Measurements from ENCODE around the gene RSL24D1.

RSL24D1 gene

DNA sequence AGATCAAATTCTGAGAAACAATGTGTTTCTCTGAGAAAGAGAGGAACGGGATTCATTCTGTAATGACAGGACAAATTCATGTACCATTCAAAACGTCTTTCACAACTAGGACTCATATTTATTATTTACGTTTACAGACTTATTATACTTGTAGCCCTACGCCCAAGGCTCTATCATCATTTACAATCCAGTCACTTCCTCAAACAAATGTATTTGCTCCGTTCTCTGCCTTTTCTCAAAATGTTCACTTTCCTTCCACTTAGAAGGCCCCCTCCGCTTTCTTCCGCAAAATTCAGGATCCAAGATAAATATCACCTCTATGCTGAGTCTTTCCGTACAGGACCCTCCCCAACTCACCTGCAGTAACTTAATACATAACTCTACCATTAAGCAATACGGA lies 745 bp downstream of the RSL24D1 start:
- TF ChIP-seq MAX (IDR thresholded peaks at IDR 0.05) (no peak), NFIC (IDR thresholded peaks at IDR 0.05) (no peak), TEAD4 (IDR thresholded peaks at IDR 0.05) (no peak), TAF1 (IDR thresholded peaks at IDR 0.05; ENCODE audit: low read depth) (no peak), RAD21 (IDR thresholded peaks at IDR 0.05; ENCODE audit: low read depth) (no peak), CEBPB (IDR thresholded peaks at IDR 0.05) (no peak)

DNA sequence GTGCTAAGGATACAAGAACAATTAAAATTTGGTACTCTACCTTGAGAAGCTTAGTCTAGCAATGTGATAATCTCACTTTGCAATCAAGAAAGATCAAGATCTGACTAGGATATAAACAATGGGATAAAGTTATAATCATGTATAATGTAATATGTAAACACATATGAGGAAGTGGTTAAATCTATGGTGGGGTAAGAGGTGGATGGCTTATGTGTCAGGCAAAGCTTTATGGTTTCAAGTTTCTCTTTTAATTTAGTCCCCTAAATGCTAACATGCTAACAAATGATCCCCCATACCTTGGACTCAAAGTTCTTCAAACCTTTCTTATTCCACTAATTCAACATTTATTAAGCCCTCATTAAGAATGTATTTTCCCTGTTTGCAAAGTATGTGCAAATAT lies 2.5 kb downstream of the RSL24D1 start:
- TF ChIP-seq TCF12 (IDR thresholded peaks at IDR 0.05; ENCODE audit: low read depth) (no peak), MAX (IDR thresholded peaks at IDR 0.05) (no peak), NFIC (IDR thresholded peaks at IDR 0.05) (no peak), CREB1 (IDR thresholded peaks at IDR 0.05; ENCODE audit: low read depth) (no peak), ZBTB7A (IDR thresholded peaks at IDR 0.05; ENCODE audit: low read depth) (no peak), EGR1 (IDR thresholded peaks at IDR 0.05) (no peak), CEBPB (IDR thresholded peaks at IDR 0.05) (no peak), FOXM1 (IDR thresholded peaks at IDR 0.05; ENCODE audit: borderline replicate concordance, low read depth) (no peak), YY1 (IDR thresholded peaks at IDR 0.05; ENCODE audit: low read depth) (no peak), TEAD4 (IDR thresholded peaks at IDR 0.05) (no peak)
- TF ChIP-seq, protein P1, sequence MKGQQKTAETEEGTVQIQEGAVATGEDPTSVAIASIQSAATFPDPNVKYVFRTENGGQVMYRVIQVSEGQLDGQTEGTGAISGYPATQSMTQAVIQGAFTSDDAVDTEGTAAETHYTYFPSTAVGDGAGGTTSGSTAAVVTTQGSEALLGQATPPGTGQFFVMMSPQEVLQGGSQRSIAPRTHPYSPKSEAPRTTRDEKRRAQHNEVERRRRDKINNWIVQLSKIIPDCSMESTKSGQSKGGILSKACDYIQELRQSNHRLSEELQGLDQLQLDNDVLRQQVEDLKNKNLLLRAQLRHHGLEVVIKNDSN (IDR thresholded peaks at IDR 0.05), result no peak

- TF ChIP-seq RAD21 (IDR thresholded peaks at IDR 0.05; ENCODE audit: low read depth) (no peak), EGR1 (IDR thresholded peaks at IDR 0.05) (no peak), TEAD4 (IDR thresholded peaks at IDR 0.05) (no peak), REST (IDR thresholded peaks at IDR 0.05; ENCODE audit: low read depth) (no peak)
These were observed 10.4 kb downstream of the RSL24D1 start for GRCh38 chr15:55186331-55186730.

DNA sequence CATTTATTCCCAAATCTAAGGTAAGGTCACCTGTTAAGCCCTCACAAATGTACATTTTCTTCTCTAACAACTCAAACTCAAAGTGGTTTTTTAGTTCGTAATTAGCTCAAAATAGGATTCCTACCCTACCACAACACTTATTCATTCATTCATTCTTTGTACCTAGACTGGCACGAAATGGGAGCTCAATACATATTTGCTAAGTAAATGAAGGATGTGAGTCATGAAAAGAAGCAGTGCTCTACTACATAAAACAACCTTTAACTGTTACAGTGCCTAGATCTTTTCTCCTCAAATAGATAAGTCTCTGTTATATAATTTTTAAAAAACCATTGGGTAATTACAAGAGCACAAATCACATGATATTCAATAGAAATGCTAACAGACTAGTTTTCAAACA lies 13.1 kb downstream of the RSL24D1 start:
- TF ChIP-seq RAD21 (IDR thresholded peaks at IDR 0.05; ENCODE audit: low read depth) (no peak), CREB1 (IDR thresholded peaks at IDR 0.05; ENCODE audit: low read depth) (no peak), REST (IDR thresholded peaks at IDR 0.05; ENCODE audit: low read depth) (no peak), CEBPB (IDR thresholded peaks at IDR 0.05) (no peak), ZBTB7A (IDR thresholded peaks at IDR 0.05; ENCODE audit: low read depth) (no peak)

- TF ChIP-seq TAF1 (IDR thresholded peaks at IDR 0.05; ENCODE audit: low read depth), result no peak
- no peak for TF ChIP-seq TEAD4 (IDR thresholded peaks at IDR 0.05)
- TF ChIP-seq CREB1 (IDR thresholded peaks at IDR 0.05; ENCODE audit: low read depth), result no peak
- TF ChIP-seq ZBTB7A (IDR thresholded peaks at IDR 0.05; ENCODE audit: low read depth), result no peak
- TF ChIP-seq, protein P1 (IDR thresholded peaks at IDR 0.05), result no peak
- no peak for TF ChIP-seq RAD21 (IDR thresholded peaks at IDR 0.05; ENCODE audit: low read depth)
- TF ChIP-seq MAX (IDR thresholded peaks at IDR 0.05), result no peak
- TF ChIP-seq NFIC (IDR thresholded peaks at IDR 0.05), result no peak
- TF ChIP-seq EGR1 (IDR thresholded peaks at IDR 0.05), result no peak
- no peak for TF ChIP-seq CEBPB (IDR thresholded peaks at IDR 0.05)
- TF ChIP-seq YY1 (IDR thresholded peaks at IDR 0.05; ENCODE audit: low read depth), result no peak
- TF ChIP-seq REST (IDR thresholded peaks at IDR 0.05; ENCODE audit: low read depth), result no peak
- TF ChIP-seq TCF12 (IDR thresholded peaks at IDR 0.05; ENCODE audit: low read depth), result no peak
- TF ChIP-seq FOXM1 (IDR thresholded peaks at IDR 0.05; ENCODE audit: borderline replicate concordance, low read depth), result no peak
- TF ChIP-seq EP300 (IDR thresholded peaks at IDR 0.05; ENCODE audit: borderline replicate concordance), result no peak
These were observed 17.6 kb downstream of the RSL24D1 start for GRCh38 chr15:55179141-55179540.

Measured in Ishikawa (cell line).